Natural killer cell (primary cell): ENCODE data around the gene EFCAB6. TPM values are rescaled to one million over a fixed set of nuclear protein-coding genes. Genes with fewer than 3 reads are reported as not detected.

Source experiments
- ATAC-seq, 3 donors: fragments of 150-1000 bp in 2 of 3; fragments of 200-7000 bp in 1 of 3; cut with Tn5 transposase; 1 replicate in 1 of 3; 2 replicates in 2 of 3; pipeline ENCODE4 v1.10.0; 2021; ENCODE audit warnings: mild to moderate bottlenecking in 2 of 3, moderate library complexity in 2 of 3
- DNase-seq, 2 donors: peaks; one replicate each; pipeline versions ENCODE4 v3.0.0 to v3.0.0-alpha.2; 2013 to 2021; ENCODE audit warnings: mixed read lengths in 1 of 2
- H3K27ac ChIP-seq: one replicate; pipeline ENCODE4 v1.5.1; 2013; ENCODE audit warnings: mild to moderate bottlenecking, low read length
- H3K27me3 ChIP-seq: one replicate; pipeline ENCODE4 v1.6.1; 2013; ENCODE audit warnings: low read length; ENCODE audit not compliant: control insufficient read depth, insufficient read depth
- H3K36me3 ChIP-seq: one replicate; pipeline ENCODE4 v1.6.1; 2013; ENCODE audit warnings: low read length; ENCODE audit not compliant: control insufficient read depth, insufficient read depth
- H3K4me1 ChIP-seq: one replicate; pipeline ENCODE4 v1.6.1; 2013; ENCODE audit warnings: low read length; ENCODE audit not compliant: control insufficient read depth, insufficient read depth
- H3K4me3 ChIP-seq: one replicate; pipeline ENCODE4 v1.5.1; 2013; ENCODE audit warnings: low read length
- H3K9me3 ChIP-seq: one replicate; pipeline ENCODE4 v1.6.1; 2013; ENCODE audit warnings: low read length; ENCODE audit not compliant: control insufficient read depth, insufficient read depth
- H3K27ac Mint-ChIP-seq, 2 donors: one replicate each; pipeline ENCODE4 v1.8.0; 2022; ENCODE audit warnings: mild to moderate bottlenecking in 2 of 2, mixed read lengths in 2 of 2, moderate library complexity in 1 of 2
- H3K27me3 Mint-ChIP-seq, 2 donors: one replicate each; pipeline ENCODE4 v1.8.0; 2022; ENCODE audit warnings: low read depth in 2 of 2, mixed read lengths in 2 of 2
- H3K36me3 Mint-ChIP-seq: one replicate; pipeline ENCODE4 v1.8.0; 2022; ENCODE audit warnings: mixed read lengths
- H3K4me1 Mint-ChIP-seq, 2 donors: one replicate each; pipeline ENCODE4 v1.8.0; 2022; ENCODE audit warnings: mixed read lengths in 2 of 2
- H3K4me3 Mint-ChIP-seq: one replicate; pipeline ENCODE4 v1.8.0; 2022; ENCODE audit warnings: mild to moderate bottlenecking, moderate library complexity, mixed read lengths
- H3K9me3 Mint-ChIP-seq, 2 donors: one replicate each; pipeline ENCODE4 v1.8.0; 2022; ENCODE audit warnings: mixed read lengths in 2 of 2
- WGBS: methylation state at CpG from one replicate; pipeline ENCODE4 v1.1.7; 2013; ENCODE audit warnings: missing lambda C conversion rate; ENCODE audit not compliant: insufficient coverage; 5-methylcytosine and 5-hydroxymethylcytosine counted together
- intact Hi-C: fragments of 100-400 bp; cut with micrococcal nuclease; formaldehyde crosslinking; loops from one replicate; pipeline ENCODE4 v1.14.2; 2022
- total RNA-seq, 4 donors: library from RNA; stranded (reverse); fragments of 120-200 nt in 1 of 4; gene quantifications; one replicate each; pipeline versions ENCODE4 v1.2.3 to v1.2.4, GENCODE V29; 2013 to 2022
- TF ChIP-seq, protein P1 (sequence below): fragments of 200-600 bp; IDR thresholded peaks from one replicate; pipeline ENCODE4 v1.8.0; 2022; ENCODE audit warnings: antibody characterized with exemption

The EFCAB6 gene
- total RNA-seq, 3 donors from 2014 or later (not counting 1 experiment from before 2014, with no cell fraction given) = 0.23 to 0.35 (median 0.26) TPM

DNA sequence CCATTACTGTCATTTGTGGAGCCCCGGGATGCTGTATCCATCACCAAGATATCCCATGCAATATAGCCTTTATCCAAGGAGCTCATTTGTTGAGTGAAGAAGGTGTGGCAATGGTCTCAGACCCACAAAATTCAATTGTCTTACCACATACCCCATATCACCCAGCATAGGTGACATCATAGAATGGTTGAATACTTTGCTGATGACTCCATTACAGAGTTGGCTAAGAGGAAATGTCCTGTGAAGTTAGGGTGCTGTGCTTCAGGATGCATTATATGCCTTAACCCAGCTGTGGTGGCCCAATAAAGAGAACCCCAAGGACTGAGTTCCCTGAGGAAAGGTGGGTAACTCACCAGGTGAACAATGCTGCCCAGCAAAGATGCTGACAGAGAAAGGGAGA lies 113.7 kb downstream of the EFCAB6 start:
- no peaks in the 10 kb centered on the region for H3K4me1 Mint-ChIP-seq
- peaks cover 5% of the 10 kb centered on the region for H3K36me3 Mint-ChIP-seq
- DNase-seq = no peak
- H3K9me3 Mint-ChIP-seq = no peaks in the 10 kb centered on the region
- no peaks in the 10 kb centered on the region for H3K27me3 ChIP-seq
- ATAC-seq = no peak
- H3K27me3 Mint-ChIP-seq = peaks cover 19 to 48% of the 10 kb centered on the region in 2 donors
- H3K9me3 ChIP-seq = peaks cover 5% of the 10 kb centered on the region
- H3K4me3 ChIP-seq = no peak overlapping the region
- no peak overlapping the region for H3K27ac Mint-ChIP-seq
- H3K27ac ChIP-seq = no peak overlapping the region
- H3K4me3 Mint-ChIP-seq = no peak overlapping the region
- no peaks in the 10 kb centered on the region for H3K36me3 ChIP-seq
- intact Hi-C loops = no loop called here
- no CpG with 5 or more reads among the region's 1 CpG for WGBS
- TF ChIP-seq, protein P1, sequence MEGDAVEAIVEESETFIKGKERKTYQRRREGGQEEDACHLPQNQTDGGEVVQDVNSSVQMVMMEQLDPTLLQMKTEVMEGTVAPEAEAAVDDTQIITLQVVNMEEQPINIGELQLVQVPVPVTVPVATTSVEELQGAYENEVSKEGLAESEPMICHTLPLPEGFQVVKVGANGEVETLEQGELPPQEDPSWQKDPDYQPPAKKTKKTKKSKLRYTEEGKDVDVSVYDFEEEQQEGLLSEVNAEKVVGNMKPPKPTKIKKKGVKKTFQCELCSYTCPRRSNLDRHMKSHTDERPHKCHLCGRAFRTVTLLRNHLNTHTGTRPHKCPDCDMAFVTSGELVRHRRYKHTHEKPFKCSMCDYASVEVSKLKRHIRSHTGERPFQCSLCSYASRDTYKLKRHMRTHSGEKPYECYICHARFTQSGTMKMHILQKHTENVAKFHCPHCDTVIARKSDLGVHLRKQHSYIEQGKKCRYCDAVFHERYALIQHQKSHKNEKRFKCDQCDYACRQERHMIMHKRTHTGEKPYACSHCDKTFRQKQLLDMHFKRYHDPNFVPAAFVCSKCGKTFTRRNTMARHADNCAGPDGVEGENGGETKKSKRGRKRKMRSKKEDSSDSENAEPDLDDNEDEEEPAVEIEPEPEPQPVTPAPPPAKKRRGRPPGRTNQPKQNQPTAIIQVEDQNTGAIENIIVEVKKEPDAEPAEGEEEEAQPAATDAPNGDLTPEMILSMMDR = no peak
- H3K4me1 ChIP-seq = no peaks in the 10 kb centered on the region

DNA sequence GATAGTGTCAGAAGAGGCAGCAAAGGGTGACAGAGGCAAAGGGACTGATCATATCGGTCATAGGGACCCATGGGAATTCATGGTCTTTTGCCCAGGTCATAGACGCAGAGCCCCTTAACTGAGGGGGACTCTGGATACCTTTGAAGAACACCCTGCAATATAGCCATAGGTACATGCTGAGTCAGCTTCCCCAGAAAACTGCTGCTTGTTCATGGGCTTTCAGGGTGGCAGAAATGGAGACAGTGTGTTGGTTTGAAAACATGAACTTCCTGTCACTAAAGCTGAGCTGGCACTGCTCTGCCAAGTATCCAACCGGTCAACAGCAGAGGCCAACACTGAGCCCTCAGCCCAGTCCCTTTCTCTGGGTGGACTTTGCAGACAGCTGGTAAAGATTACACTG lies 114.2 kb downstream of the EFCAB6 start:
- H3K4me3 ChIP-seq = no peak overlapping the region
- no peaks in the 10 kb centered on the region for H3K9me3 Mint-ChIP-seq
- TF ChIP-seq, protein P1 = no peak
- no peak overlapping the region for H3K27ac ChIP-seq
- peaks cover 19 to 53% of the 10 kb centered on the region in 2 donors for H3K27me3 Mint-ChIP-seq
- 89% methylated on average over 3 of the region's 3 CpGs for WGBS
- peaks cover 2% of the 10 kb centered on the region for H3K9me3 ChIP-seq
- no peaks in the 10 kb centered on the region for H3K4me1 ChIP-seq
- H3K36me3 Mint-ChIP-seq = no peaks in the 10 kb centered on the region
- H3K36me3 ChIP-seq = no peaks in the 10 kb centered on the region
- intact Hi-C loops = no loop called here
- ATAC-seq (peak in 1 of 3 donors; percentile 38), DNase-seq (no peak)
- no peak overlapping the region for H3K27ac Mint-ChIP-seq
- no peaks in the 10 kb centered on the region for H3K27me3 ChIP-seq
- no peaks in the 10 kb centered on the region for H3K4me1 Mint-ChIP-seq
- H3K4me3 Mint-ChIP-seq = no peak overlapping the region

DNA sequence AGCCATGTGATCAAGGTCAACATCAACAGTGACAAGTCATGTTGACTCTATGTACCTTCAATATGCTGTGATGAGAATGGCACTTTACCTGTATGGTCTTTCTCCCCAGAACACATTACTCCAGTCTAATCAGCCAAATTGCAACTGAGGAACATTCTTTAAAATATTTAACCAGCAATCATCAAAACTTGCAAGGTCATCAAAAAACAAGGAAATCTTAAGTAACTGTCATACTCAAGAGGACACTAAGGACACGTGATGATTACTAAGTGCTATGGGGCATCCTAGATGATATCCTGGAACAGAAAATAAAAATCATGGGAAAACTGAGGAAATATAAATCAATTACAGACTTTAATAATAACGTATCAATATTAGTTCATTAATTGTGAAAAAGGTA lies 118.9 kb downstream of the EFCAB6 start:
- Histone ChIP-seq H3K9me3 (no peaks in the 10 kb centered on the region), H3K27me3 (peaks cover 3% of the 10 kb centered on the region), H3K36me3 (no peaks in the 10 kb centered on the region), H3K27ac (no peak overlapping the region), H3K4me3 (no peak overlapping the region), H3K4me1 (no peaks in the 10 kb centered on the region)
- H3K4me3 Mint-ChIP-seq = no peak overlapping the region
- peaks cover 20 to 58% of the 10 kb centered on the region in 2 donors for H3K27me3 Mint-ChIP-seq
- no peak for DNase-seq
- H3K36me3 Mint-ChIP-seq = no peaks in the 10 kb centered on the region
- WGBS = no CpG with 5 or more reads among the region's 2 CpGs
- ATAC-seq = no peak
- no peak overlapping the region for H3K27ac Mint-ChIP-seq
- H3K9me3 Mint-ChIP-seq = peaks cover 0 to 2% of the 10 kb centered on the region in 2 donors
- TF ChIP-seq, protein P1 = no peak
- H3K4me1 Mint-ChIP-seq = no peaks in the 10 kb centered on the region
- intact Hi-C loops = no loop called here

DNA sequence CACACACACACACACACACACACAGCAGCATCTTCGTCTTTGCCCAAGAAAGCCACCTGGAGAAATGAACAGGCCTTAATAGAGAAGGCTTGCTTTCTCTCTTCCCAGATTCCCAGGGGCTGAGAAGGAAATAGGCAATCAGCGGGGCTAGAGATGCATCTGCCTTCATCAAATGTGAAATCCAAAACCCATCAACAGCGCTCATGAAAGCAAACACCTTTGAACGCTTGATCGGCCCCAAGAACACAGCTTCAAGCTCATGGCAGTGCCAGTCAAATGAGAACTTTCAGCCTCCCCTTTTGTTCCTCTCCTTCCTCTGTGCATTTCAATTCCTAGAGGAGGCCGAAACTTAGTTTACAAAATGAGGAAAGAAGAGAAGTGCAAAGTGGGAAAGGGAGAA lies 122.7 kb downstream of the EFCAB6 start:
- Mint-ChIP-seq H3K4me1 (no peaks in the 10 kb centered on the region), H3K27ac (no peak overlapping the region), H3K36me3 (no peaks in the 10 kb centered on the region), H3K4me3 (no peak overlapping the region), H3K9me3 (peaks cover 0 to 2% of the 10 kb centered on the region in 2 donors), H3K27me3 (peaks cover 16 to 48% of the 10 kb centered on the region in 2 donors)
- no peaks in the 10 kb centered on the region for H3K36me3 ChIP-seq
- ATAC-seq = no peak
- TF ChIP-seq, protein P1 = no peak
- H3K4me3 ChIP-seq = no peak overlapping the region
- H3K27ac ChIP-seq = no peak overlapping the region
- 82% methylated on average over 6 of the region's 6 CpGs for WGBS
- H3K4me1 ChIP-seq = no peaks in the 10 kb centered on the region
- intact Hi-C loops = no loop called here
- peaks cover 3% of the 10 kb centered on the region for H3K27me3 ChIP-seq
- DNase-seq = no peak
- H3K9me3 ChIP-seq = no peaks in the 10 kb centered on the region
